Endothelial cell (in vitro differentiated cells): ENCODE data around the gene RTN4. TPM values are rescaled to one million over a fixed set of nuclear protein-coding genes. Genes with fewer than 3 reads are reported as not detected.

ENCODE experiments used
- DNase-seq: peaks from one replicate; pipeline ENCODE4 v3.0.0; 2021; ENCODE audit warnings: low spot score
- H3K27ac Mint-ChIP-seq: one replicate; pipeline ENCODE4 v1.8.0; 2021; ENCODE audit warnings: mixed read lengths, inconsistent platforms; ENCODE audit not compliant: unreplicated experiment
- H3K27me3 Mint-ChIP-seq: one replicate; pipeline ENCODE4 v1.8.0; 2021; ENCODE audit warnings: mild to moderate bottlenecking, moderate library complexity, mixed read lengths, inconsistent platforms; ENCODE audit not compliant: unreplicated experiment
- H3K36me3 Mint-ChIP-seq: one replicate; pipeline ENCODE4 v1.8.0; 2021; ENCODE audit warnings: mild to moderate bottlenecking, low read depth, mixed read lengths, inconsistent platforms; ENCODE audit not compliant: unreplicated experiment
- H3K4me1 Mint-ChIP-seq: one replicate; pipeline ENCODE4 v1.8.0; 2021; ENCODE audit warnings: mild to moderate bottlenecking, mixed read lengths, inconsistent platforms; ENCODE audit not compliant: unreplicated experiment
- H3K4me3 Mint-ChIP-seq: one replicate; pipeline ENCODE4 v1.8.0; 2021; ENCODE audit warnings: mild to moderate bottlenecking, mixed read lengths, inconsistent platforms; ENCODE audit not compliant: unreplicated experiment
- H3K9me3 Mint-ChIP-seq: one replicate; pipeline ENCODE4 v1.8.0; 2021; ENCODE audit warnings: mixed read lengths, inconsistent platforms; ENCODE audit not compliant: unreplicated experiment
- CTCF ChIP-seq: fragments of 200-600 bp; sonication (generic); IDR thresholded peaks from one replicate; pipeline ENCODE4 v1.5.0; 2021; ENCODE audit warnings: antibody characterized with exemption; ENCODE audit not compliant: unreplicated experiment
- total RNA-seq: library from RNA; stranded (reverse); fragmentation: NEBNext Ultra II Directional; extraction: Animal tissue kit (Norgen Biotek cat#: 25700); gene quantifications from one replicate; pipeline ENCODE4 v1.2.1, GENCODE V29; 2021; ENCODE audit not compliant: unreplicated experiment

The RTN4 gene
- total RNA-seq, 1 donor from 2014 or later: 264 TPM

GRCh38 chr2:55033921-55034320 is 16.3 kb downstream of the RTN4 start:
- no peak for TF ChIP-seq CTCF
- H3K27me3 Mint-ChIP-seq: no peaks in the 10 kb centered on the region
- no peak overlapping the region for H3K4me3 Mint-ChIP-seq
- H3K9me3 Mint-ChIP-seq: no peaks in the 10 kb centered on the region
- H3K27ac Mint-ChIP-seq: no peak overlapping the region
- no peak for DNase-seq
- H3K36me3 Mint-ChIP-seq: no peaks in the 10 kb centered on the region
- peaks cover 35% of the 10 kb centered on the region for H3K4me1 Mint-ChIP-seq

GRCh38 chr2:55033076-55033742 is 17.0 kb downstream of the RTN4 start:
- DNase-seq: no peak
- Mint-ChIP-seq H3K4me3 (no peak overlapping the region), H3K27ac (no peak overlapping the region), H3K36me3 (no peaks in the 10 kb centered on the region), H3K4me1 (peaks cover 39% of the 10 kb centered on the region), H3K27me3 (no peaks in the 10 kb centered on the region), H3K9me3 (no peaks in the 10 kb centered on the region)
- TF ChIP-seq CTCF: no peak

- no peak overlapping the region for H3K27ac Mint-ChIP-seq
- TF ChIP-seq CTCF: no peak
- no peaks in the 10 kb centered on the region for H3K27me3 Mint-ChIP-seq
- no peak for DNase-seq
- peaks cover 26% of the 10 kb centered on the region for H3K4me1 Mint-ChIP-seq
- no peak overlapping the region for H3K4me3 Mint-ChIP-seq
- H3K36me3 Mint-ChIP-seq: no peaks in the 10 kb centered on the region
- H3K9me3 Mint-ChIP-seq: no peaks in the 10 kb centered on the region
These were observed 18.7 kb downstream of the RTN4 start for GRCh38 chr2:55031505-55031904.

- Mint-ChIP-seq H3K4me1 (peaks cover 24% of the 10 kb centered on the region), H3K4me3 (no peak overlapping the region), H3K36me3 (no peaks in the 10 kb centered on the region), H3K9me3 (no peaks in the 10 kb centered on the region), H3K27ac (no peak overlapping the region), H3K27me3 (no peaks in the 10 kb centered on the region)
- no peak for DNase-seq
- TF ChIP-seq CTCF: no peak
These were observed 19.5 kb downstream of the RTN4 start for GRCh38 chr2:55030766-55031165.

GRCh38 chr2:55029098-55029497 is 21.2 kb downstream of the RTN4 start:
- Mint-ChIP-seq H3K36me3 (no peaks in the 10 kb centered on the region), H3K4me1 (peaks cover 14% of the 10 kb centered on the region), H3K4me3 (no peak overlapping the region), H3K27me3 (no peaks in the 10 kb centered on the region), H3K9me3 (no peaks in the 10 kb centered on the region), H3K27ac (no peak overlapping the region)
- no peak for TF ChIP-seq CTCF
- no peak for DNase-seq
